Endothelial cell of umbilical vein (primary cell): ENCODE results near the gene HOXB3. TPM values are rescaled to one million over a fixed set of nuclear protein-coding genes. Genes with fewer than 3 reads are reported as not detected.

Experiments
- BruUV-seq: library from RNA; stranded (reverse); fragments of 400-500 nt; replicated peaks from 2 replicates; lab custom pipeline; 2021; lab: Mats Ljungman, UMichigan
- CTCF ChIA-PET: fragments of 300-600, 350-600 bp; sonication (Branson Sonifier 250); formaldehyde crosslinking; loops from one replicate; lab custom pipeline; 2021; ENCODE audit warnings: antibody characterized with exemption, inconsistent platforms; lab: Charles Lee
- POLR2A ChIA-PET: fragments of 300-600, 350-600 bp; sonication (Branson Sonifier 250); formaldehyde crosslinking; loops from one replicate; lab custom pipeline; 2021; ENCODE audit warnings: antibody characterized with exemption, inconsistent platforms; lab: Charles Lee
- DNase-seq: peaks from one replicate; pipeline ENCODE4 v3.0.0-alpha.2; 2011; ENCODE audit warnings: low read depth, low spot score
- FAIRE-seq: peaks from 2 replicates; lab custom pipeline; 2011; peaks lifted over from hg19 to GRCh38; lab: Jason Lieb, UNC
- H2AFZ ChIP-seq: 2 replicates; pipeline ENCODE4 v1.6.0; 2012; ENCODE audit warnings: low read depth, low read length, control low read depth, inconsistent platforms
- H3K27ac ChIP-seq: 2 replicates; pipeline ENCODE4 v1.5.1; 2011; ENCODE audit warnings: low read depth, mild to moderate bottlenecking, control low read depth, low read length, moderate library complexity; ENCODE audit not compliant: insufficient read depth
- H3K27me3 ChIP-seq, 2 experiments: 2 replicates each; pipeline versions ENCODE4 v1.6.0 to v1.6.1; 2011; ENCODE audit warnings: low read length in 2 of 2, mixed read lengths in 1 of 2; ENCODE audit not compliant: control insufficient read depth in 2 of 2, insufficient read depth in 2 of 2
- H3K36me3 ChIP-seq, 2 experiments: 2 replicates in 1 of 2; 3 replicates in 1 of 2; pipeline ENCODE4 v1.5.1; 2011; ENCODE audit warnings: low read length in 2 of 2, mild to moderate bottlenecking in 1 of 2, moderate library complexity in 1 of 2; ENCODE audit not compliant: control insufficient read depth in 2 of 2, insufficient read depth in 2 of 2; ENCODE audit errors: extremely low read depth in 1 of 2
- H3K4me1 ChIP-seq: 3 replicates; pipeline ENCODE4 v1.5.1; 2011; ENCODE audit warnings: mild to moderate bottlenecking, low read length; ENCODE audit not compliant: control insufficient read depth, insufficient read depth; ENCODE audit errors: extremely low read depth
- H3K4me2 ChIP-seq: 2 replicates; pipeline ENCODE4 v1.6.1; 2011; ENCODE audit warnings: low read length, control low read depth, mixed read lengths; ENCODE audit not compliant: insufficient read depth
- H3K4me3 ChIP-seq, 3 experiments: fragments of 200-600 bp in 1 of 3; sonication (generic), shearing (Covaris generic) in 1 of 3; replicated peaks in 1 of 3; 2 replicates each; pipeline ENCODE4 v1.5.1; 2011 to 2016; ENCODE audit warnings: control low read depth in 3 of 3, low read length in 3 of 3, mild to moderate bottlenecking in 2 of 3, inconsistent platforms in 1 of 3, low read depth in 1 of 3, moderate library complexity in 1 of 3; ENCODE audit not compliant: insufficient read depth in 1 of 3
- H3K79me2 ChIP-seq: 2 replicates; pipeline ENCODE4 v1.6.0; 2012; ENCODE audit warnings: low read length, inconsistent platforms; ENCODE audit not compliant: control insufficient read depth, insufficient read depth
- H3K9ac ChIP-seq: replicated peaks from 2 replicates; pipeline ENCODE3; 2011; ENCODE audit warnings: low read length, control low read depth; ENCODE audit not compliant: insufficient read depth; ENCODE audit errors: extremely low read depth
- H3K9me1 ChIP-seq: replicated peaks from 3 replicates; pipeline ENCODE4 v1.6.0; 2011; ENCODE audit warnings: mild to moderate bottlenecking, low read length; ENCODE audit not compliant: control insufficient read depth, insufficient read depth; ENCODE audit errors: extremely low read depth
- H3K9me3 ChIP-seq: replicated peaks from 2 replicates; pipeline ENCODE4 v1.5.1; 2012; ENCODE audit warnings: low read length, inconsistent platforms; ENCODE audit not compliant: control insufficient read depth, insufficient read depth
- H4K20me1 ChIP-seq: replicated peaks from 2 replicates; pipeline ENCODE3; 2011; ENCODE audit warnings: mild to moderate bottlenecking, low read length; ENCODE audit not compliant: control insufficient read depth, insufficient read depth; ENCODE audit errors: extremely low read depth
- EZH2 ChIP-seq: IDR thresholded peaks from 2 replicates; pipeline ENCODE4 v1.6.1; 2012; ENCODE audit warnings: borderline replicate concordance, low read depth, mild to moderate bottlenecking, moderate library complexity, low read length, inconsistent platforms; ENCODE audit not compliant: severe bottlenecking
- FOS ChIP-seq: IDR thresholded peaks from 2 replicates; pipeline ENCODE4 v1.6.1; 2011; ENCODE audit warnings: mild to moderate bottlenecking, low read length, moderate library complexity, borderline replicate concordance; ENCODE audit not compliant: insufficient read depth
- GATA2 ChIP-seq: IDR thresholded peaks from 2 replicates; pipeline ENCODE4 v1.7.0; 2011; ENCODE audit warnings: low read depth, mild to moderate bottlenecking, moderate library complexity, mixed read lengths, low read length; ENCODE audit not compliant: insufficient read length, insufficient read depth
- JUN ChIP-seq: IDR thresholded peaks from 2 replicates; pipeline ENCODE4 v1.6.1; 2011; ENCODE audit warnings: borderline replicate concordance, low read depth; ENCODE audit not compliant: insufficient read length, insufficient read depth
- MYC ChIP-seq: IDR thresholded peaks from one replicate; pipeline ENCODE4 v1.6.1; 2011; ENCODE audit warnings: mild to moderate bottlenecking, low read depth, low read length
- POLR2A ChIP-seq: IDR thresholded peaks from 2 replicates; pipeline ENCODE4 v1.6.1; 2012; ENCODE audit warnings: low read depth, mild to moderate bottlenecking, control low read depth, low read length
- POLR2AphosphoS5 ChIP-seq: IDR thresholded peaks from 2 replicates; pipeline ENCODE4 v1.6.1; 2012; ENCODE audit warnings: low read depth, mild to moderate bottlenecking, control low read depth, low read length, moderate library complexity; ENCODE audit not compliant: insufficient read depth
- dilution Hi-C: fragments of 300-500 bp; cut with MboI; formaldehyde crosslinking; loops from one replicate; pipeline ENCODE4 v1.15.0; 2019; ENCODE audit warnings: low sequenced_read_pairs; ENCODE audit not compliant: extremely low pct_ligation_motif_present
- intact Hi-C: fragments of 100-400 bp; cut with micrococcal nuclease; formaldehyde crosslinking; loops from one replicate; pipeline ENCODE4 v1.10.0; 2022
- polyA plus RNA-seq, 4 experiments: library from polyadenylated mRNA; depleted of rRNA in 3 of 4; stranded (reverse) in 3 of 4; unstranded in 1 of 4; fragments of >200 nt; gene quantifications; 2 replicates each; pipeline versions ENCODE4 v1.2.1 to v1.2.3, GENCODE V29; 2011 to 2012; ENCODE audit warnings: missing spikeins in 1 of 4
- total RNA-seq: library from RNA; stranded (reverse); gene quantifications from 2 replicates; pipeline ENCODE4 v1.2.3, GENCODE V29; 2021
- TF ChIP-seq, protein P1 (sequence below), 2 donors: IDR thresholded peaks; 1 replicate in 1 of 2; 2 replicates in 1 of 2; pipeline ENCODE4 v1.5.1; 2011; ENCODE audit warnings: low read length in 2 of 2, mild to moderate bottlenecking in 2 of 2, moderate library complexity in 2 of 2, control low read depth in 1 of 2, inconsistent platforms in 1 of 2, low read depth in 1 of 2; ENCODE audit not compliant: insufficient read depth in 1 of 2; ENCODE audit errors: extremely low read depth in 1 of 2
- TF ChIP-seq, protein P2 (sequence below): IDR thresholded peaks from 2 replicates; pipeline ENCODE4 v1.6.1; 2011; ENCODE audit not compliant: insufficient read depth, insufficient read length

The HOXB3 gene
- total and polyA plus RNA-seq, 2 donors (not counting 3 experiments of a cell fraction or from before 2014, with no cell fraction given), result 29.6 to 56.6 TPM

DNA sequence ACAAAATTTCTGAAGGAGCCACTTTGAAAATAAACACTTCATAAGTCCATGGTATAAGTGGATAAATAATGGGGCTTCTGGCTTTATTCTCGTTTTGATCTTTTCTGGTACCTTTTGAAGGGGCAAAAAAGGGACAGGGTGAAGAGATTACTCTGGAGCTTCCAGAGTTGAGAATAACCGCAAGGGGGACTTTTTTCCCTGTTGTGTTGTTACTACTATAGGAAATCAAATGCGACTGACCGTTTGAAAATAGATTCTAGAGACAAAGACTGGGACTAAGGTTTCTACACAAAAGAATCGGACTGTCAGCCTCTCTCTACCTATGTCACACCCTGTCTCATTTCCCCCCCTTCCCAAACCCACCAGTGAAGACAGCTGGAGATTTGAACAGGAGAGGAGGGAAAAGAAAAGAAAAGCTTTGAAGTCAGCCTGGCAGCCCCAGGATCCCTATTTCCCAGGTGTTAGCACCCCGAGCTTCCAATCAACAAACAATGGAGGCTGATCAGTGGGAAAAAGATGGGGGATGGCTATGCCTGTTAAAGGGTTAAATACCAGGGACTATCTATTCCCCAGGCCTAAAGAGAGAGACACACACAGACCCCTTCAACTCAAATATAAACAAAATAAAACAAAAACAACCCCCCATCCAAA lies 20.2 kb downstream of the HOXB3 start:
- H3K4me1 ChIP-seq, result peaks cover 88% of the 10 kb centered on the region
- H3K4me3 ChIP-seq, result peak overlapping the region in 1 of 3 experiments; percentile 53
- no peaks in the 10 kb centered on the region for H3K9me3 ChIP-seq
- H2AFZ ChIP-seq, result no peak overlapping the region
- peaks cover 0 to 2% of the 10 kb centered on the region in 2 experiments for H3K36me3 ChIP-seq
- H3K9ac ChIP-seq, result peak overlapping the region; percentile 60
- TF ChIP-seq MYC, result no peak
- TF ChIP-seq POLR2AphosphoS5, result no peak
- TF ChIP-seq, protein P1, sequence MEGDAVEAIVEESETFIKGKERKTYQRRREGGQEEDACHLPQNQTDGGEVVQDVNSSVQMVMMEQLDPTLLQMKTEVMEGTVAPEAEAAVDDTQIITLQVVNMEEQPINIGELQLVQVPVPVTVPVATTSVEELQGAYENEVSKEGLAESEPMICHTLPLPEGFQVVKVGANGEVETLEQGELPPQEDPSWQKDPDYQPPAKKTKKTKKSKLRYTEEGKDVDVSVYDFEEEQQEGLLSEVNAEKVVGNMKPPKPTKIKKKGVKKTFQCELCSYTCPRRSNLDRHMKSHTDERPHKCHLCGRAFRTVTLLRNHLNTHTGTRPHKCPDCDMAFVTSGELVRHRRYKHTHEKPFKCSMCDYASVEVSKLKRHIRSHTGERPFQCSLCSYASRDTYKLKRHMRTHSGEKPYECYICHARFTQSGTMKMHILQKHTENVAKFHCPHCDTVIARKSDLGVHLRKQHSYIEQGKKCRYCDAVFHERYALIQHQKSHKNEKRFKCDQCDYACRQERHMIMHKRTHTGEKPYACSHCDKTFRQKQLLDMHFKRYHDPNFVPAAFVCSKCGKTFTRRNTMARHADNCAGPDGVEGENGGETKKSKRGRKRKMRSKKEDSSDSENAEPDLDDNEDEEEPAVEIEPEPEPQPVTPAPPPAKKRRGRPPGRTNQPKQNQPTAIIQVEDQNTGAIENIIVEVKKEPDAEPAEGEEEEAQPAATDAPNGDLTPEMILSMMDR (IDR thresholded peaks at IDR 0.05; ENCODE audit: extremely low read depth in 1 of 2, insufficient read depth in 1 of 2, low read depth in 1 of 2, low read length in 2 of 2), result peak; percentile 8 to 22
- POLR2A ChIA-PET, result interaction anchor here (1.0 kb wide), 1 partner anchor 40 kb away, joined by 3 read pairs; no protein-coding TSS in a partner anchor
- peak; percentile 60 for DNase-seq
- no TSS peak for BruUV-seq
- H3K4me2 ChIP-seq, result peak overlapping the region; percentile 80
- dilution Hi-C loops (no loop called here), intact Hi-C loops (loop anchor here (2.0 kb wide), 2 partner anchors 13 to 25 kb away; partner anchors contain the start of gene HOXB2)
- H3K27ac ChIP-seq, result peak overlapping the region; percentile 68
- peaks cover 99% of the 10 kb centered on the region for H3K79me2 ChIP-seq
- no peaks in the 10 kb centered on the region for H3K27me3 ChIP-seq
- H3K9me1 ChIP-seq, result no peaks in the 10 kb centered on the region
- CTCF ChIA-PET, result interaction anchor here (0.6 to 6.1 kb wide), 11 partner anchors 8 to 261 kb away, joined by 3 to 28 read pairs (median 3); partner anchors contain the start of gene HOXB4
- FAIRE-seq, result peak; percentile 76
- H4K20me1 ChIP-seq, result no peaks in the 10 kb centered on the region

GRCh38 chr17:48569240-48569582 lies 20.8 kb downstream of the HOXB3 start:
- peaks cover 87% of the 10 kb centered on the region for H3K4me1 ChIP-seq
- peak overlapping the region; percentile 41 for H3K9ac ChIP-seq
- peaks cover 0 to 2% of the 10 kb centered on the region in 2 experiments for H3K36me3 ChIP-seq
- H3K27ac ChIP-seq, result peak overlapping the region; percentile 49
- TF ChIP-seq EZH2 (no peak), POLR2AphosphoS5 (no peak), POLR2A (no peak), MYC (no peak), JUN (no peak), GATA2 (no peak), FOS (no peak)
- TF ChIP-seq, protein P1 (IDR thresholded peaks at IDR 0.05; ENCODE audit: extremely low read depth in 1 of 2, insufficient read depth in 1 of 2, low read depth in 1 of 2, low read length in 2 of 2), result no peak
- TF ChIP-seq, protein P2, sequence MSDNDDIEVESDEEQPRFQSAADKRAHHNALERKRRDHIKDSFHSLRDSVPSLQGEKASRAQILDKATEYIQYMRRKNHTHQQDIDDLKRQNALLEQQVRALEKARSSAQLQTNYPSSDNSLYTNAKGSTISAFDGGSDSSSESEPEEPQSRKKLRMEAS, result no peak
- no peaks in the 10 kb centered on the region for H3K27me3 ChIP-seq
- dilution Hi-C loops (no loop called here), intact Hi-C loops (loop anchor here (2.0 kb wide), 1 partner anchor 24 kb away; the partner anchor contains the start of gene HOXB2)
- DNase-seq (no peak), FAIRE-seq (no peak)
- H3K4me3 ChIP-seq, result peak overlapping the region; percentile 2 to 60 (median 45)
- H2AFZ ChIP-seq, result no peak overlapping the region
- BruUV-seq, result no TSS peak
- H3K4me2 ChIP-seq, result peak overlapping the region; percentile 80
- ChIA-PET POLR2A (interaction anchor here (1.0 kb wide), 1 partner anchor 41 kb away, joined by 3 read pairs; no protein-coding TSS in a partner anchor), CTCF (interaction anchor here (0.6 to 6.1 kb wide), 6 partner anchors 9 to 77 kb away, joined by 3 to 28 read pairs (median 6); partner anchors contain the start of gene HOXB4)
- H3K9me1 ChIP-seq, result no peaks in the 10 kb centered on the region
- H3K9me3 ChIP-seq, result no peaks in the 10 kb centered on the region
- peaks cover 96% of the 10 kb centered on the region for H3K79me2 ChIP-seq
- no peaks in the 10 kb centered on the region for H4K20me1 ChIP-seq
